GM19372 (cell line): Measurements from ENCODE around the gene COX20.

ENCODE experiments used
- ATAC-seq: cut with Tn5 transposase; IDR thresholded peaks from one replicate; pipeline ENCODE4 v1.9.1; 2021; ENCODE audit warnings: mild to moderate bottlenecking, low read depth, moderate library complexity; ENCODE audit not compliant: unreplicated experiment

The COX20 gene

GRCh38 chr1:244868484-244869363, 33.3 kb downstream of the COX20 start:
- ATAC-seq: no peak

GRCh38 chr1:244869364-244869827, 33.9 kb downstream of the COX20 start:
- ATAC-seq: no peak

GRCh38 chr1:244869950-244870349, 34.5 kb downstream of the COX20 start:
- ATAC-seq: no peak

- no peak for ATAC-seq
Observed at GRCh38 chr1:244874974-244875579, 39.6 kb downstream of the COX20 start.

GRCh38 chr1:244876228-244876910, 40.9 kb downstream of the COX20 start:
- no peak for ATAC-seq

GRCh38 chr1:244878681-244879080, 43.2 kb downstream of the COX20 start:
- no peak for ATAC-seq

- ATAC-seq: no peak
Observed at GRCh38 chr1:244881552-244882280, 46.3 kb downstream of the COX20 start.

GRCh38 chr1:244887281-244887680, 51.8 kb downstream of the COX20 start:
- no peak for ATAC-seq

- no peak for ATAC-seq
Observed at GRCh38 chr1:244893836-244894235, 58.4 kb downstream of the COX20 start.
